GM19025 (cell line): ENCODE measurements around the gene UBR7.

Experiments used
- ATAC-seq: cut with Tn5 transposase; IDR thresholded peaks from one replicate; pipeline ENCODE4 v1.9.1; 2021; ENCODE audit warnings: mild to moderate bottlenecking, low read depth, moderate library complexity; ENCODE audit not compliant: unreplicated experiment

The UBR7 gene

DNA sequence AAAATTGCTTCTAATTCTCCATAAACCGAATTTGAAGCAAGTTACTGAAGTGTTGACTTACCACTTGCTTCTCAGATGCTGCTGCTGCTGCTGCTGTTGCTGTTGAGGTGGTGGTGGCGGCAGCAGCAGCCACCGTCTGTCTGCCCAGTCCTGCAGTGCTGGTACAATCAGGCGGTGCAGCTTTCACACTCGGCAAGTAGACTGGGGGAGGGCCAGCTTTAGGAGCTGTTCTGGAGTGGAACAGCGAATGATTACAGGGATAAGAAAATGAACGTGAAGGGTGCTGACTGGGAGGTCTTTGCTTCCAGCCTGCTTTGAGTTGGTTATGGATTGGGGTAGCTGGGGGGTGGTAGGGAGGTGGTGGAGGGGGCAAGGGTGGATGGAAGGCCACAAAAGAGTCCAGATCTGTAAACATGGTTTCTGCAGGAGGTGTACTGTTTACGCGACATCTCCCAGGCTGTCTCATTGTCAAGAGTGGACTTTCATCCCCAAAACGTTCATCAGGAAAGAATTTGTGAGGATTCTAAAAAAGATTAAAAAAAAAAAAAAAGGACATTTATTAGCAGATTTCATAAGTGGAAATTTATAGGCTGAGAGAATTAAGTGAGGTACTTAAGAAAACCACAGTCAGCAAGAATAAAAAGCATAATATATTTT is 38.8 kb downstream of the UBR7 start:
- ATAC-seq: no peak

DNA sequence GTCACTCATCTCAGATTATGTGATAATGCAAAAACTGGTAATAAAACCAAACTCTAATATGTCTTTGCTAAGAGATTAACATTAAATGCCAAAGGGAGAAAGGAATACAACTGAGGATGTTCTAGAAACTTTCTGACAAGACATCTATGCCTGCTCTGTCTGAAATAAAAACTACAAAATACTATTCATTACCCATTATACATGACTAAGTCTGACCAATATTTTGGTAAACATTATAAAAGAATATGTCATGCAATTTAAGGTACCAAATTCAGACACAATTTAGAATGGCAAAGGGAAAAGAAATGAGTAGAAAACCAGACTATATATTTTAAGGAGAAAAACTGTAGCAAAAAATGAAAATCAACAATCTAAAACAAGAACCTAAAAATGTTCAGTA is 39.5 kb downstream of the UBR7 start:
- ATAC-seq: no peak

DNA sequence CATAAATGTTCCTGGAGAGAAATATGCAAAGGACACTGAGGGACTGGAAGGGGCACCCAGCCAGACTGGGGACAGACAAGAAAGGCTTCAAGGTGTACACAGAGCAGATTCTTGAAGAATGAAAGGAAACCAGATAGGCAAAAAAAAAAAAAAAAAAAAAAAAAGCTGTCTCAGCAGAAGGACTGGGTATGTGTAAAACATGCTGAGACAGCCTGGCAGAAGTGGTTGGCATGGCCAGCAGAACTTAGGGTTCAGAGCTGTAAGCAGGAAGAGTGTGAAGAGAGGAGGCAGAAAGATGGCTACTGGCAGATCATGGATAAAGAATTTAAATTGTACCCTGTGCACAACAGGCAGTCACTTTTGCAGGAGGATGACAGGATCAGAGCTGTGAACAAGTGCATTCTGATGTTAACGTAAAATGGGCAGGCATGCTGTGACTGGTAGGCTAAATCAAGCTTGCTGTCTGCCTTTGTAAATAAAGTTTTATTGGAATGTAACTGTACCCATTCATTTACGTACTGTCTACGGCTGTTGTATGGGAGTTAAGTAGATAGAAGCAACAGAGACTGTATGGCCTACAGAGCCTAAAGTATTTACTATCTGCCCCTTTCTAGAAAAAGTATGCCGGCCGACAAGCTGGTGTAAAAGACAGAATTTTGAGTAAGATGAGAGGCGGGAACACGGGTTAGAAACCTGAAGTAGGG is 42.2 kb downstream of the UBR7 start:
- no peak for ATAC-seq

DNA sequence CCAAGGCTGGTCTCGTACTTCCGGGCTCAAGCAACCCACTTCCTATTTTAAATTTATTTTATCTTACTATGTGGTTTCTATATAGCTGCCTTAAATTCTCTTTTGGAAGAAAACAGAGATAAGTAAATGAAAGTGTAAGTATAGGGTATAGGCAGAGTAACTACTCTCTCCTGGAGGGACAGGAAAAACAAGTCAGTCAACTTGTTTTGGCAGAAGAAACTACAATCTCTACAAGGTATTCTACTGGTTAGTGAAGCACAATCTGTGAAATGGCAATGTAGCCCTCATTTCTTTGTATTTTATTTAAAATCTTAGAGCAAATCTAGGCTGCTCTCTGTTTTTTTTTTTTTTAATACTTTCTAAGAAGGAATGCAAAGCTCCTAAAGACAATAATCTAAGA is 55.4 kb downstream of the UBR7 start:
- no peak for ATAC-seq

GRCh38 chr14:93263416-93263815 is 56.4 kb downstream of the UBR7 start:
- no peak for ATAC-seq

- no peak for ATAC-seq
These were observed 59.1 kb downstream of the UBR7 start for GRCh38 chr14:93266127-93266526.

GRCh38 chr14:93267149-93267711 is 60.2 kb downstream of the UBR7 start:
- ATAC-seq: no peak

GRCh38 chr14:93268406-93268805 is 61.4 kb downstream of the UBR7 start:
- no peak for ATAC-seq

- ATAC-seq: no peak
These were observed 62.4 kb downstream of the UBR7 start for GRCh38 chr14:93269341-93270068.

GRCh38 chr14:93271111-93271510 is 64.1 kb downstream of the UBR7 start:
- ATAC-seq: no peak

DNA sequence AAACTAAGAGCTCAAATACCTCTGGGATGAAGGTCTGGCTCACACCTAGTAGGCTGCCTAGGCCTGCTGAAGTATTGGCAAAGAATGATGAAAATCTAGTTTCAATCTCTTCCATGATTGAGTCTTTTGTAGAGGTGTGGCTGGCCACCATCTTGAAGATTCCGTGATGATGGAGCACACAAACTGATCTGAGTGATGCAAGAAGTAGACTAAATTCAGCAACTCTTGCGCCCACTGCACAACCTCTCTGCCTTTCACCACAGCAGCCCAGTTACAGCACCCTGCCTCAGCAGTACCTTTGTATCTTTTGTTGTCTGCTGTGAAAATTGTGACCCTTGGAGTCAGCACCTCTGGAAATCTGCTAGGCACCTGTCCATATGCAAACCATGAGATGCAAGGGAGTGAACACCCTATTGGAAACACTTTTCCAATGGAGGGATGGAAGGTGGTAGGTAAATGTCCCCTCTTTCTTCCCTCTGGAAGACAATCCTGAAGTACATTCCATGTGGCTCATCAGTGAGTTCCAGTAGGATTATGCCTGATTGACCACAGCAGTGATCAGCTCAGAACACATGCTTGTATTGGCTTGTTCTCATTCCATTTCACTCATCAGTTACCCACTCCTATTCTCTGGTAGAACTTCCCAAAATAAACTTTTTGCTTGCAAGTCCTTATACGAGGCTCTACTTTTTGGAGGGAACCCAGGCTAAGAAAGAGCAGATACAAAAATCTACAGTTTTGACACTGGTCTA is 67.2 kb downstream of the UBR7 start:
- ATAC-seq: no peak

DNA sequence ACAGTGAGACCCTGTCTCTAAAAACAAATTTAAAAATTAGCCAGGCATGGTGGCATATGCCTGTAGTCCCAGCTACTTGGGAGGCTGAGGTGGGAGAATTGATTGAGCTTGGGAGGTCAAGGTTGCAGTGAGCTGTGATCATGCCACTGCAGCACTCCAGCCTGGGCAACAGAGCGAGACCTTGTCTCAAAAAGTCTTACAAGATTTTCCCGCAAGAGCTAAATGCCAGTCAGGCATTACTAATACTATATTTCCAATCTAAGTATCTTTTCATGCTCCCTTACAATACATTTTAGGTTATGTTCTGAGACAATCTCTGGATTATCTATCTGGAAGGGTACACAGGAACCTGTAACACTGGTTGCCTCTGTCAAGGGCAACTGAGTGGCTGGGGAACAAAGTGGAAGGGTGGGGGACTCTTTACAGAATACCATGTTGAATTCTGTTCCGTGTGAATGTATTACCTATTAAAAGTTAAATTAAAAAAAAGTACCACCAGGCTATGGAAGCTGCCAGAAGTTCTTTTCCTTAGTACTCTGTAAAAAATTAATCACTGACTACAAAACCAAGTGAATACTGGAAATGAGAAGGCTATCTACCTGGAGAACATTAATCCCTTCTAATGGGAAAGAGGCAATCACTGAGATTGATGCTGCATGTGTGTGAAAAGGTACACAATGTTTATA is 69.1 kb downstream of the UBR7 start:
- ATAC-seq: no peak
